ENCODE results near the gene DDB1.

Gene DDB1

GRCh38 chr11:61332797-61333549 lies at the start of gene DDB1, which contains the start of gene TKFC:
Gene DDB1 (minus strand): TSS chr11:61333105. CDS start chr11:61332968, 137 bp downstream.
Gene TKFC (plus strand): TSS chr11:61333228. CDS start chr11:61334729, 1,501 bp downstream.
- Histone ChIP-seq H3K9me3 (ENCODE audit: low read depth, low read length) (no peaks in the 10 kb centered on the region), H3K9ac (ENCODE audit: insufficient read length) (peak within 1 kb of the TSS; percentile 100), H3K4me3 (peak within 1 kb of the TSS; percentile 99), H3K27ac (peak within 1 kb of the TSS; percentile 90), H3K36me3 (ENCODE audit: insufficient read depth, low read length) (peaks cover 20% of the 10 kb centered on the region)
- DNase-seq (ENCODE audit: low read depth, low spot score) = peak; percentile 61
- no peak for TF ChIP-seq EZH2 (IDR thresholded peaks at IDR 0.05)
- peak; percentile 67 for TF ChIP-seq FOXP2 (optimal IDR thresholded peaks at IDR 0.05; ENCODE audit: control extremely low read depth, extremely low read length, insufficient read depth)
- TF ChIP-seq POLR2AphosphoS5 (IDR thresholded peaks at IDR 0.05; ENCODE audit: borderline replicate concordance, low read depth, low read length) = peak; percentile 97

- H3K9ac ChIP-seq (ENCODE audit: insufficient read length) = no peak overlapping the region
- TF ChIP-seq EZH2 (IDR thresholded peaks at IDR 0.05) = no peak
- H3K9me3 ChIP-seq (ENCODE audit: low read depth, low read length) = no peaks in the 10 kb centered on the region
- no peak overlapping the region for H3K4me3 ChIP-seq
- no peak overlapping the region for H3K27ac ChIP-seq
- no peaks in the 10 kb centered on the region for H3K36me3 ChIP-seq (ENCODE audit: insufficient read depth, low read length)
- DNase-seq (ENCODE audit: low read depth, low spot score) = no peak
Measured at GRCh38 chr11:61380884-61381283, 48.0 kb upstream of the DDB1 start.

GRCh38 chr11:61378713-61379313 lies 45.9 kb upstream of the DDB1 start:
- Histone ChIP-seq H3K4me3 (no peak overlapping the region), H3K27ac (peak overlapping the region; percentile 85)
- peak; percentile 75 for DNase-seq (ENCODE audit: low read depth, low spot score)

GRCh38 chr11:61377461-61378160 lies 44.7 kb upstream of the DDB1 start:
- H3K9ac ChIP-seq (ENCODE audit: insufficient read length) = no peak overlapping the region

More at GRCh38 chr11:61378713-61379313, 45.9 kb upstream of the DDB1 start:
- peaks cover 9% of the 10 kb centered on the region for H3K36me3 ChIP-seq (ENCODE audit: insufficient read depth, low read length)
- H3K9ac ChIP-seq (ENCODE audit: insufficient read length) = peak overlapping the region; percentile 9
- no peak for TF ChIP-seq POLR2AphosphoS5 (IDR thresholded peaks at IDR 0.05; ENCODE audit: borderline replicate concordance, low read depth, low read length)
- TF ChIP-seq EZH2 (IDR thresholded peaks at IDR 0.05) = no peak
- no peak for TF ChIP-seq FOXP2 (optimal IDR thresholded peaks at IDR 0.05; ENCODE audit: control extremely low read depth, extremely low read length, insufficient read depth)
- H3K9me3 ChIP-seq (ENCODE audit: low read depth, low read length) = no peaks in the 10 kb centered on the region; the same call in 1 of the 2 replicates

GRCh38 chr11:61375761-61376108 lies 42.8 kb upstream of the DDB1 start:
- no peak for DNase-seq (ENCODE audit: low read depth, low spot score)
- peaks cover 29% of the 10 kb centered on the region for H3K36me3 ChIP-seq (ENCODE audit: insufficient read depth, low read length)
- no peak overlapping the region for H3K9ac ChIP-seq (ENCODE audit: insufficient read length)
- H3K4me3 ChIP-seq = no peak overlapping the region
- TF ChIP-seq EZH2 (IDR thresholded peaks at IDR 0.05) (no peak), POLR2AphosphoS5 (IDR thresholded peaks at IDR 0.05; ENCODE audit: borderline replicate concordance, low read depth, low read length) (no peak), FOXP2 (optimal IDR thresholded peaks at IDR 0.05; ENCODE audit: control extremely low read depth, extremely low read length, insufficient read depth) (no peak)
- peaks cover 7% of the 10 kb centered on the region; the same call in 1 of the 2 replicates for H3K9me3 ChIP-seq (ENCODE audit: low read depth, low read length)
- no peak overlapping the region for H3K27ac ChIP-seq

More at GRCh38 chr11:61377461-61378160, 44.7 kb upstream of the DDB1 start:
- peaks cover 18% of the 10 kb centered on the region for H3K36me3 ChIP-seq (ENCODE audit: insufficient read depth, low read length)
- no peak for DNase-seq (ENCODE audit: low read depth, low spot score)
- no peak overlapping the region for H3K4me3 ChIP-seq
- H3K27ac ChIP-seq = no peak overlapping the region
- H3K9me3 ChIP-seq (ENCODE audit: low read depth, low read length) = peaks cover 7% of the 10 kb centered on the region; the same call in 1 of the 2 replicates
- no peak for TF ChIP-seq POLR2AphosphoS5 (IDR thresholded peaks at IDR 0.05; ENCODE audit: borderline replicate concordance, low read depth, low read length)
- TF ChIP-seq FOXP2 (optimal IDR thresholded peaks at IDR 0.05; ENCODE audit: control extremely low read depth, extremely low read length, insufficient read depth) = no peak
- TF ChIP-seq EZH2 (IDR thresholded peaks at IDR 0.05) = no peak

- H3K4me3 ChIP-seq = no peak overlapping the region
- no peak overlapping the region for H3K9ac ChIP-seq (ENCODE audit: insufficient read length)
- peaks cover 7% of the 10 kb centered on the region; the same call in 1 of the 2 replicates for H3K9me3 ChIP-seq (ENCODE audit: low read depth, low read length)
- DNase-seq (ENCODE audit: low read depth, low spot score) = no peak
- TF ChIP-seq EZH2 (IDR thresholded peaks at IDR 0.05) = no peak
- no peak for TF ChIP-seq FOXP2 (optimal IDR thresholded peaks at IDR 0.05; ENCODE audit: control extremely low read depth, extremely low read length, insufficient read depth)
- no peak for TF ChIP-seq POLR2AphosphoS5 (IDR thresholded peaks at IDR 0.05; ENCODE audit: borderline replicate concordance, low read depth, low read length)
- peaks cover 55% of the 10 kb centered on the region for H3K36me3 ChIP-seq (ENCODE audit: insufficient read depth, low read length)
- no peak overlapping the region for H3K27ac ChIP-seq
Measured at GRCh38 chr11:61372659-61373420, 39.9 kb upstream of the DDB1 start.

GRCh38 chr11:61370349-61371005 lies 37.6 kb upstream of the DDB1 start:
- Histone ChIP-seq H3K27ac (no peak overlapping the region), H3K9ac (ENCODE audit: insufficient read length) (no peak overlapping the region), H3K4me3 (no peak overlapping the region), H3K36me3 (ENCODE audit: insufficient read depth, low read length) (peaks cover 79% of the 10 kb centered on the region), H3K9me3 (ENCODE audit: low read depth, low read length) (peaks cover 7% of the 10 kb centered on the region; the same call in 1 of the 2 replicates)
- no peak for DNase-seq (ENCODE audit: low read depth, low spot score)
- no peak for TF ChIP-seq POLR2AphosphoS5 (IDR thresholded peaks at IDR 0.05; ENCODE audit: borderline replicate concordance, low read depth, low read length)
- no peak for TF ChIP-seq FOXP2 (optimal IDR thresholded peaks at IDR 0.05; ENCODE audit: control extremely low read depth, extremely low read length, insufficient read depth)
- no peak for TF ChIP-seq EZH2 (IDR thresholded peaks at IDR 0.05)

All from SK-N-MC (cell line).